Osteoblast (primary cell): ENCODE measurements around the gene SCYGR1. TPM values are rescaled to one million over a fixed set of nuclear protein-coding genes. Genes with fewer than 3 reads are reported as not detected.
"Not testable (repeated sequence)": the region's sequence is repeated elsewhere in the genome, so short reads cannot be mapped to it uniquely, and the experiment has no call there.

Source experiments
- DNase-seq: peaks from one replicate; pipeline ENCODE4 v3.0.0; 2011; ENCODE audit warnings: low spot score, mixed read lengths; ENCODE audit not compliant: insufficient read length; ENCODE audit errors: missing footprints
- H2AFZ ChIP-seq: 2 replicates; pipeline ENCODE4 v1.6.0; 2011; ENCODE audit warnings: mild to moderate bottlenecking, low read length
- H3K27ac ChIP-seq: 2 replicates; pipeline ENCODE4 v1.5.1; 2011; ENCODE audit warnings: mild to moderate bottlenecking, low read depth, low read length, moderate library complexity
- H3K27me3 ChIP-seq: 2 replicates; pipeline ENCODE4 v1.6.0; 2012; ENCODE audit warnings: mild to moderate bottlenecking, control low read depth, inconsistent platforms, low read length, moderate library complexity; ENCODE audit not compliant: insufficient read depth
- H3K36me3 ChIP-seq: 2 replicates; pipeline ENCODE4 v1.5.1; 2011; ENCODE audit warnings: mild to moderate bottlenecking, low read length, control low read depth, moderate library complexity; ENCODE audit not compliant: insufficient read depth
- H3K4me1 ChIP-seq: 2 replicates; pipeline ENCODE4 v1.5.1; 2011; ENCODE audit warnings: mild to moderate bottlenecking, low read length, control low read depth, moderate library complexity; ENCODE audit not compliant: insufficient read depth
- H3K4me2 ChIP-seq: 2 replicates; pipeline ENCODE4 v1.6.0; 2011; ENCODE audit warnings: mild to moderate bottlenecking, low read length; ENCODE audit not compliant: insufficient read depth
- H3K4me3 ChIP-seq: fragments of 200-600 bp; sonication (generic); 3 replicates; pipeline ENCODE4 v1.5.1; 2012; ENCODE audit warnings: mild to moderate bottlenecking, low read length, inconsistent platforms; ENCODE audit not compliant: insufficient read depth
- H3K79me2 ChIP-seq: 2 replicates; pipeline ENCODE4 v1.6.0; 2012; ENCODE audit warnings: mild to moderate bottlenecking, low read length, control low read depth, inconsistent platforms; ENCODE audit not compliant: insufficient read depth
- H3K9me3 ChIP-seq: 2 replicates; pipeline ENCODE4 v1.5.1; 2011; ENCODE audit warnings: low read depth, low read length, control low read depth
- H4K20me1 ChIP-seq: 2 replicates; pipeline ENCODE4 v1.6.0; 2012; ENCODE audit warnings: mild to moderate bottlenecking, low read length, control low read depth; ENCODE audit not compliant: insufficient read depth
- CTCF ChIP-seq: IDR thresholded peaks from 2 replicates; pipeline ENCODE4 v1.5.1; 2011; ENCODE audit warnings: mild to moderate bottlenecking, low read depth, low read length, moderate library complexity; ENCODE audit errors: extremely low read depth
- total RNA-seq: library from RNA; depleted of rRNA; stranded (reverse); fragments of >200 nt; gene quantifications from 2 replicates; pipeline ENCODE4 v1.2.3, GENCODE V29; 2012

The SCYGR1 gene
- total RNA-seq, 1 donor: not detected

GRCh38 chr2:227389231-227389630, 1.5 kb upstream of the SCYGR1 start:
- Histone ChIP-seq H3K4me3 (no peak overlapping the region), H3K4me2 (peak overlapping the region; percentile 48), H3K4me1 (peaks cover 13% of the 10 kb centered on the region), H4K20me1 (no peaks in the 10 kb centered on the region), H3K36me3 (no peaks in the 10 kb centered on the region), H3K9me3 (no peaks in the 10 kb centered on the region), H3K79me2 (no peaks in the 10 kb centered on the region), H3K27ac (peak overlapping the region; percentile 91), H2AFZ (no peak overlapping the region), H3K27me3 (no peaks in the 10 kb centered on the region)
- TF ChIP-seq CTCF: no peak
- no peak for DNase-seq

GRCh38 chr2:227388537-227389011, 825 bp upstream of the SCYGR1 start:
- TF ChIP-seq CTCF: no peak
- Histone ChIP-seq H4K20me1 (no peaks in the 10 kb centered on the region), H2AFZ (no peak overlapping the region), H3K4me2 (peak overlapping the region; percentile 48), H3K36me3 (no peaks in the 10 kb centered on the region), H3K27ac (peak overlapping the region; percentile 91), H3K4me1 (peaks cover 15% of the 10 kb centered on the region), H3K27me3 (no peaks in the 10 kb centered on the region), H3K79me2 (no peaks in the 10 kb centered on the region), H3K4me3 (no peak overlapping the region), H3K9me3 (no peaks in the 10 kb centered on the region)
- DNase-seq: peak; percentile 91

GRCh38 chr2:227386630-227387029, 1.1 kb downstream of the SCYGR1 start:
- H3K4me3 ChIP-seq: no peak overlapping the region
- no peak for TF ChIP-seq CTCF
- H3K36me3 ChIP-seq: no peaks in the 10 kb centered on the region
- no peak overlapping the region for H3K27ac ChIP-seq
- H3K9me3 ChIP-seq: no peaks in the 10 kb centered on the region
- no peaks in the 10 kb centered on the region for H3K79me2 ChIP-seq
- no peaks in the 10 kb centered on the region for H4K20me1 ChIP-seq
- no peaks in the 10 kb centered on the region for H3K27me3 ChIP-seq
- DNase-seq: no peak
- no peak overlapping the region for H2AFZ ChIP-seq
- H3K4me1 ChIP-seq: peaks cover 15% of the 10 kb centered on the region
- no peak overlapping the region for H3K4me2 ChIP-seq

GRCh38 chr2:227383686-227384085, 4.1 kb downstream of the SCYGR1 start:
- Histone ChIP-seq H3K79me2 (no peaks in the 10 kb centered on the region), H4K20me1 (no peaks in the 10 kb centered on the region), H3K36me3 (no peaks in the 10 kb centered on the region), H2AFZ (peak overlapping the region; percentile 47), H3K27me3 (no peaks in the 10 kb centered on the region), H3K4me2 (peak overlapping the region; percentile 34), H3K4me1 (peaks cover 15% of the 10 kb centered on the region), H3K9me3 (no peaks in the 10 kb centered on the region), H3K27ac (no peak overlapping the region), H3K4me3 (no peak overlapping the region)
- no peak for TF ChIP-seq CTCF
- DNase-seq: no peak

- not testable (repeated sequence) for H3K27me3 ChIP-seq, DNase-seq, H3K4me2 ChIP-seq, H2AFZ ChIP-seq, H4K20me1 ChIP-seq, H3K79me2 ChIP-seq, H3K4me3 ChIP-seq, H3K36me3 ChIP-seq, H3K27ac ChIP-seq, H3K9me3 ChIP-seq
- peaks cover 24% of the 10 kb centered on the region for H3K4me1 ChIP-seq
Observed at GRCh38 chr2:227382241-227382835, 5.4 kb downstream of the SCYGR1 start.
